ENCODE results near the gene OLR1. TPM values are rescaled to one million over a fixed set of nuclear protein-coding genes. Genes with fewer than 3 reads are reported as not detected.

Gene OLR1
- total RNA-seq, 2 experiments from 2014 or later, result not detected

DNA sequence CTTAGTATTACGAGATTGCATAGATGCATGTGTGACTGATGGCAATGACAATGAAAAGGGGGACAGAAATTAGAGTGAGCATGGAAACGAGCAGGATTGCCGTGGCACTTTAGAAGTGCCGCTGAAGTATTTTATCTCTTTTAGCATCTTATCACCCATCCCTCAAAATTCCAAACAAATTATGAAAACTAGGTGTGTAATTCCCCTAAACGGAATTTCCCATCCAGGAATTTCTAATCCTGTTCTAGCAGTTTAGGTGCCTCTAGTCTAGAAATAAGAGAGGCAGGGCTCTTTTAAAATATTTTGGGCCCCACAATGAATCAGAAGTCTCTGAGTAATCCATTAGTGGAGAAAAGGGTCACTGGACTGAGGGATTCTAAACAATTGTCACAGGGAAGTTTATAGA, 7.8 kb upstream of the OLR1 start:
- Histone ChIP-seq H3K27me3 (ENCODE audit: control insufficient read depth in 1 of 2, insufficient read depth in 2 of 2, low read length in 2 of 2) (peaks cover 5 to 14% of the 10 kb centered on the region in 2 experiments), H3K4me3 (ENCODE audit: low read length) (no peak overlapping the region), H3K27ac (ENCODE audit: low read depth in 1 of 2, low read length in 2 of 2) (no peak overlapping the region), H3K9me3 (ENCODE audit: control insufficient read depth in 1 of 2, insufficient read depth in 1 of 2, low read length in 2 of 2) (no peaks in the 10 kb centered on the region), H3K36me3 (ENCODE audit: insufficient read depth, low read length) (no peaks in the 10 kb centered on the region), H3K4me1 (ENCODE audit: insufficient read depth, low read length) (no peaks in the 10 kb centered on the region)
- ChIA-PET CTCF (no interaction called here), POLR2A (no interaction called here)
- Mint-ChIP-seq H3K27me3 (peaks cover 46% of the 10 kb centered on the region), H3K36me3 (ENCODE audit: low read depth) (no peaks in the 10 kb centered on the region), H3K27ac (no peak overlapping the region), H3K4me3 (no peak overlapping the region), H3K4me1 (ENCODE audit: low read depth) (no peaks in the 10 kb centered on the region), H3K9me3 (no peaks in the 10 kb centered on the region)
- DNase-seq, result no peak
- TF ChIP-seq, protein P1, sequence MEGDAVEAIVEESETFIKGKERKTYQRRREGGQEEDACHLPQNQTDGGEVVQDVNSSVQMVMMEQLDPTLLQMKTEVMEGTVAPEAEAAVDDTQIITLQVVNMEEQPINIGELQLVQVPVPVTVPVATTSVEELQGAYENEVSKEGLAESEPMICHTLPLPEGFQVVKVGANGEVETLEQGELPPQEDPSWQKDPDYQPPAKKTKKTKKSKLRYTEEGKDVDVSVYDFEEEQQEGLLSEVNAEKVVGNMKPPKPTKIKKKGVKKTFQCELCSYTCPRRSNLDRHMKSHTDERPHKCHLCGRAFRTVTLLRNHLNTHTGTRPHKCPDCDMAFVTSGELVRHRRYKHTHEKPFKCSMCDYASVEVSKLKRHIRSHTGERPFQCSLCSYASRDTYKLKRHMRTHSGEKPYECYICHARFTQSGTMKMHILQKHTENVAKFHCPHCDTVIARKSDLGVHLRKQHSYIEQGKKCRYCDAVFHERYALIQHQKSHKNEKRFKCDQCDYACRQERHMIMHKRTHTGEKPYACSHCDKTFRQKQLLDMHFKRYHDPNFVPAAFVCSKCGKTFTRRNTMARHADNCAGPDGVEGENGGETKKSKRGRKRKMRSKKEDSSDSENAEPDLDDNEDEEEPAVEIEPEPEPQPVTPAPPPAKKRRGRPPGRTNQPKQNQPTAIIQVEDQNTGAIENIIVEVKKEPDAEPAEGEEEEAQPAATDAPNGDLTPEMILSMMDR (IDR thresholded peaks at IDR 0.05), result no peak
- no peak for ATAC-seq (ENCODE audit: poor library complexity)
- intact Hi-C loops (cut with DNase I, micrococcal nuclease), result no loop called here

DNA sequence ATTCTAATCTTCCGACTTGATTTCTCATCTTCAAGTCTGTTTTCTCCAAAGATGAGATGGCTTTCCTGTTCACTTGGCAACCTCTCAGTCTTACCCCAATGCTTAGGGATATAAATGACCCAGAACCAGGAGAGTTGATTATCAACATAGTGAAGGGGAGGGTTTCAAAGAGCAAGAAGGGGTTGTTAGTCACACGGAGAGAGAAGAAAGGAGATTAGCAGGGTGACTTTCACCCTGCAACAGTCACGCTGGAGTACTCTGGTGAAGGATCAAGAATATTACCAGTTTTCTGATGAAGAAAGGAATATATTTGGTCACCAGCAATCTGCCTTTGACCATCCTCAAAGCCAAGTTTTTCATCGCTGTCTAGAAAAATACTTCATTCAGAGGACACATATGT, 6.9 kb upstream of the OLR1 start, which contains the start of gene TMEM52B:
TSS of gene TMEM52B (plus strand) at position 212 of the 400 bp plus-strand sequence. CDS start 543 bp downstream, outside the sequence.
- ATAC-seq (ENCODE audit: poor library complexity) (no peak), DNase-seq (no peak)
- Histone ChIP-seq H3K36me3 (ENCODE audit: insufficient read depth, low read length) (no peaks in the 10 kb centered on the region), H3K4me1 (ENCODE audit: insufficient read depth, low read length) (no peaks in the 10 kb centered on the region), H3K27me3 (ENCODE audit: control insufficient read depth in 1 of 2, insufficient read depth in 2 of 2, low read length in 2 of 2) (peaks cover 5 to 8% of the 10 kb centered on the region in 2 experiments), H3K9me3 (ENCODE audit: control insufficient read depth in 1 of 2, insufficient read depth in 1 of 2, low read length in 2 of 2) (no peaks in the 10 kb centered on the region), H3K27ac (ENCODE audit: low read depth in 1 of 2, low read length in 2 of 2) (no peak within 1 kb of the TSS), H3K4me3 (ENCODE audit: low read length) (no peak within 1 kb of the TSS)
- no peak within 1 kb of the TSS for H3K4me3 Mint-ChIP-seq
- TF ChIP-seq, protein P1 (IDR thresholded peaks at IDR 0.05), result no peak
- no peaks in the 10 kb centered on the region for H3K9me3 Mint-ChIP-seq
- ChIA-PET CTCF (no interaction called here), POLR2A (no interaction called here)
- H3K4me1 Mint-ChIP-seq (ENCODE audit: low read depth), result no peaks in the 10 kb centered on the region
- H3K27ac Mint-ChIP-seq, result no peak within 1 kb of the TSS
- intact Hi-C loops (cut with DNase I, micrococcal nuclease), result no loop called here
- H3K36me3 Mint-ChIP-seq (ENCODE audit: low read depth), result no peaks in the 10 kb centered on the region
- peaks cover 43% of the 10 kb centered on the region for H3K27me3 Mint-ChIP-seq

DNA sequence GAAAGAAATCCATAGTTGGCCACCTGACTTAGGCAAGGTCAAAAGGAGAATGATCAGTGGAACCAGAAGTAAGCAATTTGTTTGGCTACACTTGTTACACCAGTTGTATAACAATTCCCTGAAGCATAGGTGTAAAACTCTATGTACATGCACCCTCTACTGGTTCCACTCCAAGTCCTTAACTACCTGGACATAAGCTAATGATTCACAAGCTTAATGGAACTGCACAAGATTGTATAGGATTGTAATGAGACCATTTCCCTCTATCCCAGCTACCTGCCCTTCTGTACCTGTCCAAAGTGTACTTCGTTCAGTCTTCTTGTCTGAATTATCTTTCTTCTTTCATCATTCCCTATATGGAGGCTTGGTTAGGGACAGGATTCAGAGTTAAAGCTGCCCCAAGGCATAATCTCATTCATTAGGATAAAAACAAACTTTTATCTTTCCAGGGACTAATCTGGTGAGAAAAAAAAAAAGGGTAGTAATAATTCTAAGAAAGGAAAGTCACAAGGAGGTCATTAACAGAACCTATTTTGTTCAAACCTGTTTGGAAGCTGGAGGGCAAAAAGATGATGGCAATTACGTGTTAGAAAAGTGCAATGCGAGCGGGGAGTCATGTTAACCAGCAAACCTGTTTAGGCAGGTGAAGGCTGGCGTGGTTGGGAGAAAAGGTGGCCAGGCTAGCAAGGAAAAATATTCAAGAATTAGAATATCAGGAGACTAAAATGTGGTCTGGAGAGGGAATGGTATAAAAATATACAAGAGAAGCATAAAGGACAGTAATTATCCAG, 4.1 kb upstream of the OLR1 start:
- Histone ChIP-seq H3K9me3 (ENCODE audit: control insufficient read depth in 1 of 2, insufficient read depth in 1 of 2, low read length in 2 of 2) (no peaks in the 10 kb centered on the region), H3K27me3 (ENCODE audit: control insufficient read depth in 1 of 2, insufficient read depth in 2 of 2, low read length in 2 of 2) (peaks cover 5 to 8% of the 10 kb centered on the region in 2 experiments), H3K4me3 (ENCODE audit: low read length) (no peak overlapping the region), H3K4me1 (ENCODE audit: insufficient read depth, low read length) (no peaks in the 10 kb centered on the region), H3K36me3 (ENCODE audit: insufficient read depth, low read length) (no peaks in the 10 kb centered on the region), H3K27ac (ENCODE audit: low read depth in 1 of 2, low read length in 2 of 2) (no peak overlapping the region)
- CTCF ChIA-PET, result interaction anchor here (2.0 kb wide), 1 partner anchor 23 kb away, joined by 8 read pairs; no protein-coding TSS in a partner anchor
- DNase-seq (no peak), ATAC-seq (ENCODE audit: poor library complexity) (no peak)
- no peak overlapping the region for H3K4me3 Mint-ChIP-seq
- H3K27me3 Mint-ChIP-seq, result peaks cover 30% of the 10 kb centered on the region
- no peak overlapping the region for H3K27ac Mint-ChIP-seq
- intact Hi-C loops (cut with DNase I, micrococcal nuclease), result no loop called here
- TF ChIP-seq, protein P1 (IDR thresholded peaks at IDR 0.05), result no peak
- H3K4me1 Mint-ChIP-seq (ENCODE audit: low read depth), result no peaks in the 10 kb centered on the region
- no peaks in the 10 kb centered on the region for H3K9me3 Mint-ChIP-seq
- POLR2A ChIA-PET, result no interaction called here
- no peaks in the 10 kb centered on the region for H3K36me3 Mint-ChIP-seq (ENCODE audit: low read depth)

All from CD4-positive, alpha-beta T cell (primary cell).